ENCODE measurements around the gene TM4SF18.

TM4SF18 gene

DNA sequence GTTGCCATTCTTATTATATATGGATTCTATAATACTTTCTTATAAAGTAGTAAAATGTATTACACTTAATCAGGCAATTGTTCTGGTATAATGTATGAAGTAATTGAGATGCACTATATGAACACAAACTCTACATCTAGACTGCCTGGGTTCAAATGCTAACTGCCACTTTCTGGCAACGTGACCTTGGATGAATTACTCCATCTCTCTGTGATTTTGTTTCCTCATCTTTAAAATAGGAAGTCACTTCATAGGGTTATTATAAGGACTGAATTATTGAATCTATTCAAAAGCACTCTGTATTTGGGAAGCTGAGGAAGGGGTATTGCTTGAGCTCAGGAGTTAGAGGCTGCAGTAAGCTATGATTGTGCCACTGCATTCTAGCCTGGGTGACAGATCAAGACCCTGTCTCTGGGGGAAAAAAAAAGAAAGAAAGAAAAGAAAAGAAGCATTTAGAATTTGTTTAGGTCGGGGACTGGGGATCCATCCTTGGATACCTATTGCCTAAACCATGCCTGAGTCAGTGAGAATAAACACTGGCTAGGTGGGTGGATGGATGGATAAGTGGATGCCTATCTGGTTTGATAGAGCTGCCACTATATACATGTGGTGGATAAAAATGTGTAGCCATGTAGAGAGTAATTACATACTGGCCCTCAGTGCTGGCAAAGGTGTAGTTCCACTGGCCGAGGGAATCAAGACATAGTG is 41.5 kb upstream of the TM4SF18 start:
- no peaks in the 10 kb centered on the region for H3K27me3 ChIP-seq (replicated peaks; ENCODE audit: control insufficient read depth, insufficient read depth, low read length)
- TF ChIP-seq, protein P1, sequence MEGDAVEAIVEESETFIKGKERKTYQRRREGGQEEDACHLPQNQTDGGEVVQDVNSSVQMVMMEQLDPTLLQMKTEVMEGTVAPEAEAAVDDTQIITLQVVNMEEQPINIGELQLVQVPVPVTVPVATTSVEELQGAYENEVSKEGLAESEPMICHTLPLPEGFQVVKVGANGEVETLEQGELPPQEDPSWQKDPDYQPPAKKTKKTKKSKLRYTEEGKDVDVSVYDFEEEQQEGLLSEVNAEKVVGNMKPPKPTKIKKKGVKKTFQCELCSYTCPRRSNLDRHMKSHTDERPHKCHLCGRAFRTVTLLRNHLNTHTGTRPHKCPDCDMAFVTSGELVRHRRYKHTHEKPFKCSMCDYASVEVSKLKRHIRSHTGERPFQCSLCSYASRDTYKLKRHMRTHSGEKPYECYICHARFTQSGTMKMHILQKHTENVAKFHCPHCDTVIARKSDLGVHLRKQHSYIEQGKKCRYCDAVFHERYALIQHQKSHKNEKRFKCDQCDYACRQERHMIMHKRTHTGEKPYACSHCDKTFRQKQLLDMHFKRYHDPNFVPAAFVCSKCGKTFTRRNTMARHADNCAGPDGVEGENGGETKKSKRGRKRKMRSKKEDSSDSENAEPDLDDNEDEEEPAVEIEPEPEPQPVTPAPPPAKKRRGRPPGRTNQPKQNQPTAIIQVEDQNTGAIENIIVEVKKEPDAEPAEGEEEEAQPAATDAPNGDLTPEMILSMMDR (IDR thresholded peaks at IDR 0.05; ENCODE audit: insufficient read depth, low read length, poor library complexity, severe bottlenecking): no peak
- DNase-seq (ENCODE audit: extremely low read depth, insufficient read length): no peak
- no peaks in the 10 kb centered on the region for H3K36me3 ChIP-seq (ENCODE audit: control insufficient read depth, insufficient read depth, low read length)
- H3K4me3 ChIP-seq (replicated peaks; ENCODE audit: low read depth, low read length): no peak overlapping the region

DNA sequence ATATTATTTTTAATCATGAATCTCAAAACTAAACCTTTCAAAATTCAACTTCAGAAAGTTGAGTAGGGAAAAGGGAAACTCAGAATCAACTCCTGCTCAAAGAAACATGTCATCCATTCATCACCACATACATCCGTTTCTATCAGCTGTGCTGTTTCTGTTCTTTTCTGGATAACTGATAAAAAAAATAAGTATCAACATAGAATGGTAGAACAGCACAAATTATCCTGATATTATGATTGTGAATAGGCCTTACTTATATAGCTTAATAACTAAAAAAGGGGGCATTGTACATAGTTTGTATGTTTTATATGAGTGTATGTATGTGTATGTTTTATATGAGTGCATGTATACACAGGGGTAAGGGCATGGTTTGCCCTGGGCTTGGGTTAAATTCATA is 41.0 kb upstream of the TM4SF18 start:
- TF ChIP-seq, protein P1 (IDR thresholded peaks at IDR 0.05; ENCODE audit: insufficient read depth, low read length, poor library complexity, severe bottlenecking): no peak
- no peaks in the 10 kb centered on the region for H3K27me3 ChIP-seq (replicated peaks; ENCODE audit: control insufficient read depth, insufficient read depth, low read length)
- no peak for DNase-seq (ENCODE audit: extremely low read depth, insufficient read length)
- H3K36me3 ChIP-seq (ENCODE audit: control insufficient read depth, insufficient read depth, low read length): no peaks in the 10 kb centered on the region
- no peak overlapping the region for H3K4me3 ChIP-seq (replicated peaks; ENCODE audit: low read depth, low read length)

DNA sequence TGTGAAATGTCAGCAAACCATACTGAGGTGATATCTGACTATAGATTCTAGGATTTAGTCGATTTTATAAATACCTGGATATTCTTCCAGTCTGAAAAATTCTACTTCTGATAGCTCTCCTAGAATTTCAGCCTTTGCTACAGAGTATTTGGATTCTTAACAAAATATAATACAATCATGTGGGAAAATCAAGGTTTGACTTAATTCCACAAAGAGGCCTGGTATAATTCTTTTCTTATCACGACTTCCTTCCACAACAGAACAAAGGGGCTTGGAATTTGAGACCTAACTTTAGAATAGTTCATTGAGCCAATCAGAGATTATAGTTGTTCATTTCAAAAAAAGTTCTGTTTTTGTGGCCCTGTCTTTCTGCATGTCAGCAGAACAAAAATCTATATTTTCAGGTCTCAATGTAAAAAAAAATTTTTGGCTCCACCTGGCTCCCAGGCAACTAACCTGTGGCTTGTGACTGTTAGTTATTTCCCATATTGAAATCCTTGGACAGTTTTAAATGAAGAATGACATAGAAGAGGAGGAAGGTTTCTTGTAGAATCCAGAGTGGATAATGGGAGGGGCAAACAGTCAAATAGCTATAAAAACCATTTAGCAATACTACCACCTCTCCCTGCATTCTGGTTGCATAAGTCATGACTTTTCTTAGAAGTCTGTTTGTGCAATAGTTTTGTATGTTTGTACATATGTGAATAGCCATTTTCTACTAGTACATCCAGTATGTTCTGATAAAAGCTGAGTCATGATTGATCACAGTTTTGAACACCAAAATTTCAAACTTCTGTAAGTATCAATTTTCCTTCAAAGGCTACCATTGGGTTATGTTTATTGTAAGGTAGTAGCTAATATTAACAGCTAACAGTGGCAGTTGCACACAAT is 40.0 kb upstream of the TM4SF18 start:
- Histone ChIP-seq H3K36me3 (ENCODE audit: control insufficient read depth, insufficient read depth, low read length) (no peaks in the 10 kb centered on the region), H3K27me3 (replicated peaks; ENCODE audit: control insufficient read depth, insufficient read depth, low read length) (no peaks in the 10 kb centered on the region), H3K4me3 (replicated peaks; ENCODE audit: low read depth, low read length) (no peak overlapping the region)
- no peak for DNase-seq (ENCODE audit: extremely low read depth, insufficient read length)
- TF ChIP-seq, protein P1 (IDR thresholded peaks at IDR 0.05; ENCODE audit: insufficient read depth, low read length, poor library complexity, severe bottlenecking): no peak

DNA sequence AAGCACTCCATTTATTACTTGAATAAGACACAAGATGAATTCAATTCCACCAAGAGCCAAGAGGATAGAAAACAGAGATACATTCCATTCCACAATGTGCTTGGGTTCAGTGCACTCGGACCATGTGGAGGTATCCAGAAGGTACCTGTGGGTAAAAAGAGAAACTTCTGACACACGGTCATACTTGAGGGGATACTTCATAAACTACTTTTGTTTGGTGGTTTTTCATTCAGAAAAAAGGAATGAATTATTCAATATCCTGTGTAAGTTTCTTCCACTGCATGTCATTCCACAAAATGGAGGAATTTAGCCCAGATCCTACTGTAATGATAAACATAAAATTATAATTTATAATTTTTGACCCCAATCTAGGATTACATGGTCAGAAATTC is 38.3 kb upstream of the TM4SF18 start:
- H3K36me3 ChIP-seq (ENCODE audit: control insufficient read depth, insufficient read depth, low read length): no peaks in the 10 kb centered on the region
- H3K4me3 ChIP-seq (replicated peaks; ENCODE audit: low read depth, low read length): no peak overlapping the region
- TF ChIP-seq, protein P1 (IDR thresholded peaks at IDR 0.05; ENCODE audit: insufficient read depth, low read length, poor library complexity, severe bottlenecking): no peak

DNA sequence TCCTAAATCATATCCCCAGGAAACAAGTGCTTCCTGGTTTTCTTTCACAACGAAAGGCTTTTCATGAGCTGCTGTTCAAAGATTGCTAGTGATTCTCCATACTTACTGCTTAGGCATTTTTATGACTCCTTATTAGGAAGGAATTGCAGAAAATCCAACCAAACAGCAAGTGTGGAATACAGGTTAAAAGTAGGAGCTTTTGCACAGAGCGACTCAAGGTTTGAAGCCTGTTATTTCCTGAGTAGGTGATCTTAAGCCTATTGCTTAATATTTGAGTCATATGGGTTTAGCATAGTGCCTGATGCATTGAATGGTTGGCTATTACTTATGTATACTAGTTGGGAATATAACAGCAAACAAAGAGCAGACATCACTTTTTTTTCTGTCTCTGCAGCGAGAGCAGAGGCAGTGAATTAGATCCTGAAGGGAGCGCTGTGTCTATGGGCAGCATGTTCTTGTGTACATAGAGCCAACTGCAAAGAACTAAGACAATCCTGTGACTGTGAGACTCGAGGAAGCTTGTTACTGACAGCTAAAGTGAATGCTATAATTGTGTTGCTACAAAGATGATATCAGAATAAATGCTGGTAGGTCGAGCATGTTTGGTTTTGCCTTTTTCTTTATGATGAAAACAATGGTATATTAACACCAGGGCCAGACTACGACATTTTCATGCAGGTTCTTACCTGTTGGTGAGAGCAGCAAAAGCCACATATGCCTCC is 37.7 kb upstream of the TM4SF18 start:
- Histone ChIP-seq H3K4me3 (replicated peaks; ENCODE audit: low read depth, low read length) (no peak overlapping the region), H3K27me3 (replicated peaks; ENCODE audit: control insufficient read depth, insufficient read depth, low read length) (no peaks in the 10 kb centered on the region), H3K36me3 (ENCODE audit: control insufficient read depth, insufficient read depth, low read length) (no peaks in the 10 kb centered on the region)
- no peak for DNase-seq (ENCODE audit: extremely low read depth, insufficient read length)
- TF ChIP-seq, protein P1 (IDR thresholded peaks at IDR 0.05; ENCODE audit: insufficient read depth, low read length, poor library complexity, severe bottlenecking): no peak

More for the DNA sequence above, 38.3 kb upstream of the TM4SF18 start:
- DNase-seq (ENCODE audit: extremely low read depth, insufficient read length): no peak
- no peaks in the 10 kb centered on the region for H3K27me3 ChIP-seq (replicated peaks; ENCODE audit: control insufficient read depth, insufficient read depth, low read length)

Measured in GM06990 (cell line).